Endothelial cell of umbilical vein (primary cell): ENCODE measurements around the gene SOX5. TPM values are rescaled to one million over a fixed set of nuclear protein-coding genes. Genes with fewer than 3 reads are reported as not detected.

Experiments
- BruUV-seq: library from RNA; stranded (reverse); fragments of 400-500 nt; replicated peaks from 2 replicates; lab custom pipeline; 2021; lab: Mats Ljungman, UMichigan
- CTCF ChIA-PET: fragments of 300-600, 350-600 bp; sonication (Branson Sonifier 250); formaldehyde crosslinking; loops from one replicate; lab custom pipeline; 2021; ENCODE audit warnings: antibody characterized with exemption, inconsistent platforms; lab: Charles Lee
- POLR2A ChIA-PET: fragments of 300-600, 350-600 bp; sonication (Branson Sonifier 250); formaldehyde crosslinking; loops from one replicate; lab custom pipeline; 2021; ENCODE audit warnings: antibody characterized with exemption, inconsistent platforms; lab: Charles Lee
- DNase-seq: peaks from one replicate; pipeline ENCODE4 v3.0.0-alpha.2; 2011; ENCODE audit warnings: low read depth, low spot score
- FAIRE-seq: peaks from 2 replicates; lab custom pipeline; 2011; peaks lifted over from hg19 to GRCh38; lab: Jason Lieb, UNC
- H2AFZ ChIP-seq: 2 replicates; pipeline ENCODE4 v1.6.0; 2012; ENCODE audit warnings: low read depth, low read length, control low read depth, inconsistent platforms
- H3K27ac ChIP-seq: 2 replicates; pipeline ENCODE4 v1.5.1; 2011; ENCODE audit warnings: low read depth, mild to moderate bottlenecking, control low read depth, low read length, moderate library complexity; ENCODE audit not compliant: insufficient read depth
- H3K27me3 ChIP-seq, 2 experiments: 2 replicates each; pipeline versions ENCODE4 v1.6.0 to v1.6.1; 2011; ENCODE audit warnings: low read length in 2 of 2, mixed read lengths in 1 of 2; ENCODE audit not compliant: control insufficient read depth in 2 of 2, insufficient read depth in 2 of 2
- H3K36me3 ChIP-seq, 2 experiments: 2 replicates in 1 of 2; 3 replicates in 1 of 2; pipeline ENCODE4 v1.5.1; 2011; ENCODE audit warnings: low read length in 2 of 2, mild to moderate bottlenecking in 1 of 2, moderate library complexity in 1 of 2; ENCODE audit not compliant: control insufficient read depth in 2 of 2, insufficient read depth in 2 of 2; ENCODE audit errors: extremely low read depth in 1 of 2
- H3K4me1 ChIP-seq: 3 replicates; pipeline ENCODE4 v1.5.1; 2011; ENCODE audit warnings: mild to moderate bottlenecking, low read length; ENCODE audit not compliant: control insufficient read depth, insufficient read depth; ENCODE audit errors: extremely low read depth
- H3K4me2 ChIP-seq: 2 replicates; pipeline ENCODE4 v1.6.1; 2011; ENCODE audit warnings: low read length, control low read depth, mixed read lengths; ENCODE audit not compliant: insufficient read depth
- H3K4me3 ChIP-seq, 3 experiments: fragments of 200-600 bp in 1 of 3; sonication (generic), shearing (Covaris generic) in 1 of 3; replicated peaks in 1 of 3; 2 replicates each; pipeline ENCODE4 v1.5.1; 2011 to 2016; ENCODE audit warnings: control low read depth in 3 of 3, low read length in 3 of 3, mild to moderate bottlenecking in 2 of 3, inconsistent platforms in 1 of 3, low read depth in 1 of 3, moderate library complexity in 1 of 3; ENCODE audit not compliant: insufficient read depth in 1 of 3
- H3K79me2 ChIP-seq: 2 replicates; pipeline ENCODE4 v1.6.0; 2012; ENCODE audit warnings: low read length, inconsistent platforms; ENCODE audit not compliant: control insufficient read depth, insufficient read depth
- H3K9ac ChIP-seq: replicated peaks from 2 replicates; pipeline ENCODE3; 2011; ENCODE audit warnings: low read length, control low read depth; ENCODE audit not compliant: insufficient read depth; ENCODE audit errors: extremely low read depth
- H3K9me1 ChIP-seq: replicated peaks from 3 replicates; pipeline ENCODE4 v1.6.0; 2011; ENCODE audit warnings: mild to moderate bottlenecking, low read length; ENCODE audit not compliant: control insufficient read depth, insufficient read depth; ENCODE audit errors: extremely low read depth
- H3K9me3 ChIP-seq: replicated peaks from 2 replicates; pipeline ENCODE4 v1.5.1; 2012; ENCODE audit warnings: low read length, inconsistent platforms; ENCODE audit not compliant: control insufficient read depth, insufficient read depth
- H4K20me1 ChIP-seq: replicated peaks from 2 replicates; pipeline ENCODE3; 2011; ENCODE audit warnings: mild to moderate bottlenecking, low read length; ENCODE audit not compliant: control insufficient read depth, insufficient read depth; ENCODE audit errors: extremely low read depth
- EZH2 ChIP-seq: IDR thresholded peaks from 2 replicates; pipeline ENCODE4 v1.6.1; 2012; ENCODE audit warnings: borderline replicate concordance, low read depth, mild to moderate bottlenecking, moderate library complexity, low read length, inconsistent platforms; ENCODE audit not compliant: severe bottlenecking
- FOS ChIP-seq: IDR thresholded peaks from 2 replicates; pipeline ENCODE4 v1.6.1; 2011; ENCODE audit warnings: mild to moderate bottlenecking, low read length, moderate library complexity, borderline replicate concordance; ENCODE audit not compliant: insufficient read depth
- GATA2 ChIP-seq: IDR thresholded peaks from 2 replicates; pipeline ENCODE4 v1.7.0; 2011; ENCODE audit warnings: low read depth, mild to moderate bottlenecking, moderate library complexity, mixed read lengths, low read length; ENCODE audit not compliant: insufficient read length, insufficient read depth
- JUN ChIP-seq: IDR thresholded peaks from 2 replicates; pipeline ENCODE4 v1.6.1; 2011; ENCODE audit warnings: borderline replicate concordance, low read depth; ENCODE audit not compliant: insufficient read length, insufficient read depth
- MAX ChIP-seq: IDR thresholded peaks from 2 replicates; pipeline ENCODE4 v1.6.1; 2011; ENCODE audit not compliant: insufficient read depth, insufficient read length
- MYC ChIP-seq: IDR thresholded peaks from one replicate; pipeline ENCODE4 v1.6.1; 2011; ENCODE audit warnings: mild to moderate bottlenecking, low read depth, low read length
- POLR2A ChIP-seq: IDR thresholded peaks from 2 replicates; pipeline ENCODE4 v1.6.1; 2012; ENCODE audit warnings: low read depth, mild to moderate bottlenecking, control low read depth, low read length
- POLR2AphosphoS5 ChIP-seq: IDR thresholded peaks from 2 replicates; pipeline ENCODE4 v1.6.1; 2012; ENCODE audit warnings: low read depth, mild to moderate bottlenecking, control low read depth, low read length, moderate library complexity; ENCODE audit not compliant: insufficient read depth
- dilution Hi-C: fragments of 300-500 bp; cut with MboI; formaldehyde crosslinking; loops from one replicate; pipeline ENCODE4 v1.15.0; 2019; ENCODE audit warnings: low sequenced_read_pairs; ENCODE audit not compliant: extremely low pct_ligation_motif_present
- intact Hi-C: fragments of 100-400 bp; cut with micrococcal nuclease; formaldehyde crosslinking; loops from one replicate; pipeline ENCODE4 v1.10.0; 2022
- polyA plus RNA-seq, 4 experiments: library from polyadenylated mRNA; depleted of rRNA in 3 of 4; stranded (reverse) in 3 of 4; unstranded in 1 of 4; fragments of >200 nt; gene quantifications; 2 replicates each; pipeline versions ENCODE4 v1.2.1 to v1.2.3, GENCODE V29; 2011 to 2012; ENCODE audit warnings: missing spikeins in 1 of 4
- total RNA-seq: library from RNA; stranded (reverse); gene quantifications from 2 replicates; pipeline ENCODE4 v1.2.3, GENCODE V29; 2021
- TF ChIP-seq, protein P1 (sequence below), 2 donors: IDR thresholded peaks; 1 replicate in 1 of 2; 2 replicates in 1 of 2; pipeline ENCODE4 v1.5.1; 2011; ENCODE audit warnings: low read length in 2 of 2, mild to moderate bottlenecking in 2 of 2, moderate library complexity in 2 of 2, control low read depth in 1 of 2, inconsistent platforms in 1 of 2, low read depth in 1 of 2; ENCODE audit not compliant: insufficient read depth in 1 of 2; ENCODE audit errors: extremely low read depth in 1 of 2

Gene SOX5
- total and polyA plus RNA-seq, 2 donors (not counting 3 experiments of a cell fraction or from before 2014, with no cell fraction given), result 0.63 to 3.5 TPM

GRCh38 chr12:23617749-23618148 is 331.7 kb downstream of the SOX5 start:
- H3K9ac ChIP-seq, result no peak overlapping the region
- H2AFZ ChIP-seq, result no peak overlapping the region
- DNase-seq (no peak), FAIRE-seq (no peak)
- H3K9me1 ChIP-seq, result no peaks in the 10 kb centered on the region
- H3K79me2 ChIP-seq, result no peaks in the 10 kb centered on the region
- intact Hi-C loops (no loop called here), dilution Hi-C loops (no loop called here)
- no peak overlapping the region for H3K4me2 ChIP-seq
- H4K20me1 ChIP-seq, result no peaks in the 10 kb centered on the region
- H3K4me3 ChIP-seq, result no peak overlapping the region
- TF ChIP-seq GATA2, result no peak
- TF ChIP-seq MAX, result no peak
- no peak for TF ChIP-seq EZH2
- TF ChIP-seq, protein P1, sequence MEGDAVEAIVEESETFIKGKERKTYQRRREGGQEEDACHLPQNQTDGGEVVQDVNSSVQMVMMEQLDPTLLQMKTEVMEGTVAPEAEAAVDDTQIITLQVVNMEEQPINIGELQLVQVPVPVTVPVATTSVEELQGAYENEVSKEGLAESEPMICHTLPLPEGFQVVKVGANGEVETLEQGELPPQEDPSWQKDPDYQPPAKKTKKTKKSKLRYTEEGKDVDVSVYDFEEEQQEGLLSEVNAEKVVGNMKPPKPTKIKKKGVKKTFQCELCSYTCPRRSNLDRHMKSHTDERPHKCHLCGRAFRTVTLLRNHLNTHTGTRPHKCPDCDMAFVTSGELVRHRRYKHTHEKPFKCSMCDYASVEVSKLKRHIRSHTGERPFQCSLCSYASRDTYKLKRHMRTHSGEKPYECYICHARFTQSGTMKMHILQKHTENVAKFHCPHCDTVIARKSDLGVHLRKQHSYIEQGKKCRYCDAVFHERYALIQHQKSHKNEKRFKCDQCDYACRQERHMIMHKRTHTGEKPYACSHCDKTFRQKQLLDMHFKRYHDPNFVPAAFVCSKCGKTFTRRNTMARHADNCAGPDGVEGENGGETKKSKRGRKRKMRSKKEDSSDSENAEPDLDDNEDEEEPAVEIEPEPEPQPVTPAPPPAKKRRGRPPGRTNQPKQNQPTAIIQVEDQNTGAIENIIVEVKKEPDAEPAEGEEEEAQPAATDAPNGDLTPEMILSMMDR (IDR thresholded peaks at IDR 0.05; ENCODE audit: extremely low read depth in 1 of 2, insufficient read depth in 1 of 2, low read depth in 1 of 2, low read length in 2 of 2), result no peak
- no peak for TF ChIP-seq MYC
- TF ChIP-seq POLR2AphosphoS5, result no peak
- TF ChIP-seq JUN, result no peak
- no peak for TF ChIP-seq POLR2A
- TF ChIP-seq FOS, result no peak
- BruUV-seq, result no TSS peak
- H3K27me3 ChIP-seq, result no peaks in the 10 kb centered on the region
- no peaks in the 10 kb centered on the region for H3K4me1 ChIP-seq
- H3K9me3 ChIP-seq, result no peaks in the 10 kb centered on the region
- H3K27ac ChIP-seq, result no peak overlapping the region
- CTCF ChIA-PET, result no interaction called here
- H3K36me3 ChIP-seq, result no peaks in the 10 kb centered on the region
- POLR2A ChIA-PET, result no interaction called here
